T-helper 2 cell treated with Interferon-gamma antibody and Interleukin-4, amounts not matched to agents 5 μg/mL and 100 μg/mL, for 36 hours (primary cell): ENCODE results near the gene COPS7B.
"Not testable (repeated sequence)": the region's sequence is repeated elsewhere in the genome, so short reads cannot be mapped to it uniquely, and the experiment has no call there.

Experiments
- DNase-seq: peaks from one replicate; pipeline ENCODE4 v3.0.0; 2021; ENCODE audit warnings: low spot score
- H3K27ac Mint-ChIP-seq: one replicate; pipeline ENCODE4 v1.8.0; 2021; ENCODE audit warnings: mild to moderate bottlenecking, mixed read lengths
- H3K27me3 Mint-ChIP-seq: one replicate; pipeline ENCODE4 v1.8.0; 2021; ENCODE audit warnings: low read depth, mixed read lengths
- H3K36me3 Mint-ChIP-seq: one replicate; pipeline ENCODE4 v1.8.0; 2021; ENCODE audit warnings: low read depth, mixed read lengths
- H3K4me1 Mint-ChIP-seq: one replicate; pipeline ENCODE4 v1.8.0; 2021; ENCODE audit warnings: low read depth, mixed read lengths
- H3K4me3 Mint-ChIP-seq: one replicate; pipeline ENCODE4 v1.8.0; 2022; ENCODE audit warnings: mild to moderate bottlenecking, moderate library complexity, mixed read lengths
- H3K9me3 Mint-ChIP-seq: one replicate; pipeline ENCODE4 v1.8.0; 2021; ENCODE audit warnings: mixed read lengths

Gene COPS7B

DNA sequence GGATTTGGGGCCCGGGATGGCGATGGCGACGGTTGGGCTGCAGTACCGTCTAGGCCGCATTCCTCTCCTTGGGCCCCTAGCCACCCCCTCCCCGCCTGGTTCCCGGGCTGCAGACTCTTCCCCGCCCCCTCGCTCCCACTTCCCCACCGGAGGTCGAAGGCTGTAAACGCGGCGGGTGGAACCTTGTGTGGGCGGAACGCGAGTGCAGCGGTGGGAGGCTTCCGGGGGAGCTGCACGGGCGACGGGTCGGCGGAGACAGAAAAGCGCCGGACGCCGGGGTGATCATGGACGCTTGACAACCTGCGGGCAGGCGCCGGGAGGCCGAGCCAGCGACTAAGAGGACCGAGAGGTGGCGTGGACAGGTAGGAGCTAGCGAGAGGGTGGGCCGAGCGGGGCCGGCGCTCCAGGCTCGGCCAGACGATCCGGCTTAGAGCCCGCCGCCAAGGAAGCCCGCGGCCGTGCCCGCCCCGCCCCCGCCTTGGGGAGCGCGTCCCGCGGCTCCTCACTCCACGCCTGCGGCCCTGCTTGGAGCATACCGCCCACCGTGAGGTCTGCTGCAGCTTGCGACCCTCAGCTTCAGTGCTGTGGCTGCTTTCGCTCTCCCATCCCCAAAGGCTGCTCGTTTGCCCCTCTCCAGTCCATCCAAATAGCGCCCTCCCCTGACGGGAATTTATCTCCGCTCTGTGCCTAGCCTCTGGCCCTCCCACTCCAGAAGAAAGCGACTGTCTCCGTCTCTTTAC, at the start of gene COPS7B:
COPS7B (plus strand) TSS at position 269 of the 740 bp plus-strand sequence. CDS start 2,126 bp downstream, outside the sequence.
- Mint-ChIP-seq H3K4me1 (peaks cover 40% of the 10 kb centered on the region), H3K4me3 (peak within 1 kb of the TSS; percentile 90), H3K27me3 (no peaks in the 10 kb centered on the region), H3K36me3 (peaks cover 5% of the 10 kb centered on the region), H3K27ac (peak within 1 kb of the TSS; percentile 83), H3K9me3 (no peaks in the 10 kb centered on the region)
- DNase-seq, result peak; percentile 85

DNA sequence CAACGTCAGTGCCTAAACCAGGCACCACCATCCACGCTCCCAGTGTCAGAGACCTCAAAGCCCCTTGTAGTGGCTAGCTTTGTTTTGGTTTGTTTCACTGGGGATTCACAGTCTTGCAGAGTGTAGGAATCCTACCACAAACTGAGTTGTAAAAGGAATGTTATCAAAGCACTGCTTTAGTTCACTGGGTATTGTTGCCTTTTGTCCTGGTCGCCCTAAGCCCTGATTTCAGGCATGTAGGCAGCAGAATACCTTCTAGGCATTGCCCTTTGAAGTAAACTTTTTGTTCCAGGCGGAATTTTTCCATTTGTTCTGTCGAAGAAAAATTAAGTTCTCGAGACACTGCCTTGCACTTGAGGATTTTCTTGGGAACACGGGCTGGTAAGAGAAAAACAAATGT, 48.5 kb upstream of the COPS7B start:
- H3K27ac Mint-ChIP-seq, result no peak overlapping the region
- DNase-seq, result no peak
- H3K9me3 Mint-ChIP-seq, result no peaks in the 10 kb centered on the region
- no peak overlapping the region for H3K4me3 Mint-ChIP-seq
- H3K27me3 Mint-ChIP-seq, result no peaks in the 10 kb centered on the region
- no peaks in the 10 kb centered on the region for H3K4me1 Mint-ChIP-seq
- peaks cover 9% of the 10 kb centered on the region for H3K36me3 Mint-ChIP-seq

DNA sequence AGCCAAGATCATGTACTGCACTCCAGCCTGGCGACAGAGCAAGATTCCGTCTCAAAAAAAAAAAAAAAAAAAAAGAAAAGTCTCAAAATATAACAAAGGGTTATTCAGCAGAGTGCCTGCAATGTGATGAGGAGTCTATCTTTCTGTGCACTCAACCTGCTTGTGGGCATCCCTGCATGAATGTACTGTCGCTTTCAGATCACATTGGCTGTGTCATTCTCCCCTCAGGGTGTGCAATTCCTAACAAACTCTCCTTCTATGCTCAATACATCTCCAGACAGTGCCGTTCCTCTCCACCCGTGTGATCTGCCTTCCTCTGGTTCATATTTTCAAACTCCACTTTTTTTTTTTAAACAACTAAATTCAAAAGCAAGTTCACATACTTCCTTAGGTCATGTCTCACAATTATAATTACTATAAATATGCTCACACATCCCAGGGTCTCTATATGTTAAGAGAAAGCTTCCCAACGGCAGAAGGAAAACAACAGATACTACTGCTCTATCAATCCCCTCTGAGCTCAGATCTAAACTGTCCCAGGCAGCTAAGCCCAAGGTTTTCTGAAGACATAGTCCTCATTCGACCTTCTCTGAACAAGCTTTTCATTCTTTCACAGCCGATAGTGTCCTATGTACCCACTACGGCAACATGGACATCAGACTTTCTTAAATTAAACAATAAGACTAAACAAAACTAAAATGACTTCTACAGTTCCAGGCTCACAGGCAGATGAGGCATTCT, 42.7 kb upstream of the COPS7B start:
- no peak overlapping the region for H3K27ac Mint-ChIP-seq

DNA sequence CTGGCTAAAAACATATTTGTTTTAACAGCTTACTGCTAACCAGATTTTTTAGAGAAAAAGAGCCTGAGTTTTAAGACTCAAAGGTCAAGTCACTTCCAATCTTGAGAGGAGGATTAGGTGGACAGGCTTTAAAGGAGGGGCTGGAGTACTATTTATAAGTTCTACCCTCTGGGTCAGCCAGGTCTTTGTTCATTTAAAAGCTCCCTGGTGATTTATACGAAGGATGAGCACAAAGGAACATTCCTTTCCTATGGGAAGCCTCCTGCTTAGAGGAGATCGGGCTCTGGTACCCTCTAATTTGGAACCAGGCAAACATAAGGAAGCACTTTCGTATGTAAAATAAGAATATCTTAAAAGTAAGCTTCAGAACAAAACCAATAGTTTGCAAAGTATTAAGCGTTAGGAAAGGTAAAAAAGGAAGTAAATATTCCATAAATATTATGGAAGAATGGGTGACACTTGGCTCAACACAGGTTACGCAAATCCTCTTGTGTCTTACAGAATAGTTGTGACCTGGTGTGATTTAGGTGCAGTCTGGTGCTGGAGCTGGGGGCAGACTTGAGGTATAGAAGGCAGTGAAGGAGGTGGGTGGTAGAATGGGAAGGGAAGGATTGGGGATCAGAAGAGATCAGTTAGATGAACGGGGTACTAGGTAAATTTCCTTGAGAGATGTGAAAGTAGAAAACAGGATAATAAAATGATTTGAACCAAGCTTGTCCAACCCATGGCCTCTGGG, 40.8 kb upstream of the COPS7B start:
- Mint-ChIP-seq H3K4me1 (no peaks in the 10 kb centered on the region), H3K4me3 (no peak overlapping the region), H3K27ac (no peak overlapping the region), H3K9me3 (no peaks in the 10 kb centered on the region), H3K27me3 (no peaks in the 10 kb centered on the region), H3K36me3 (no peaks in the 10 kb centered on the region)
- DNase-seq, result no peak

More for the DNA sequence above, 42.7 kb upstream of the COPS7B start:
- no peaks in the 10 kb centered on the region for H3K27me3 Mint-ChIP-seq
- H3K9me3 Mint-ChIP-seq, result no peaks in the 10 kb centered on the region
- H3K4me3 Mint-ChIP-seq, result no peak overlapping the region
- H3K36me3 Mint-ChIP-seq, result no peaks in the 10 kb centered on the region
- no peaks in the 10 kb centered on the region for H3K4me1 Mint-ChIP-seq
- no peak for DNase-seq

DNA sequence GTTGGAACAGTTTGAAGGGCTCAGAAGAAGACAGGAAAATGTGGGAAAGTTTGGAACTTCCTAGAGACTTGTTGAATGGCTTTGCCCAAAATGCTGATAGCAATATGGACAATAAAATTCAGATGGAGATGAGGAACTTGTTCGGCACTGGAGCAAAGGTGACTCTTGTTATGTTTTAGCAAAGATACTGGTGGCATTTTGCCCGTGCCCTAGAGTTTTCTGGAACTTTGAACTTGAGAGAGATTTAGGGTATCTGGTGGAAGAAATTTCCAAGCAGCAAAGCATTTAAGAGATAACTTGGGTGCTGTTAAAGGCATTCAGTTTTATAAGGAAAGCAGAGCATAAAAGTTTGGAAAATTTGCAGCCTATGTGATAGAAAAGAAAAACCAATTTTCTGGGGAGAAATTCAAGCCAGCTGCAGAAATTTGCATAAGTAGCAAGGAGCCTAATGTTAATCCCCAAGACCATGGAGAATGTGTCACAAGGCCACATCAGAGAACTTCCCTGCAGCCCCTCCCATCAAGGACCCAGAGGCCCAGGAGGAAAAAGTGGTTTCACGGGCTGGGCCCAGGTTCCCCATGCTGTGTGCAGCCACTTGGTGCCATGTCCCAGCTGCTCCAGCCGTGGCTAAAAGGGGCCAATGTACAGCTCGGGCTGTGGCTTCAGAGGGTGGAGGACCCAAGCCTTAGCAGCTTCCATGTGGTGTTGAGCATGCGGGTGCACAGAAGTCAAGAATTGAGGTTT, 37.9 kb upstream of the COPS7B start:
- H3K4me1 Mint-ChIP-seq, DNase-seq, H3K27ac Mint-ChIP-seq, H3K36me3 Mint-ChIP-seq, H3K27me3 Mint-ChIP-seq, H3K9me3 Mint-ChIP-seq, H3K4me3 Mint-ChIP-seq: not testable (repeated sequence)

DNA sequence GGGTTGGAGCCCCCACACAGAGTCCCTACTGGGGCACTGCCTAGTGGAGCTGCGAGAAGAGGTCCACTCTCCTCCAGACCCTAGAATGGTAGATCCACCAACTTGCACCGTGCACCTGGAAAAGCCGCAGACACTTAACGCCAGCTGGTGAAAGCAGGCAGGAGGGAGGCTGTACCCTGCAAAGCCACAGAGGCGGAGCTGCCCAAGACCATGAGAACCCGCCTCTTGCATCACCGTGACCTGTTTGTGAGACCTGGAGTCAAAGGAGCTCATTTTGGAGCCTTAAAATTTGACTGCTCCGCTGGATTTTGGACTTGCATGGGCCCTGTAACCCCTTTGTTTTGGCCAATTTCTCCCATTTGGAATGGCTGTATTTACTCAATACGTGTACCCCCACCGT, 37.2 kb upstream of the COPS7B start:
- not testable (repeated sequence) for H3K36me3 Mint-ChIP-seq, H3K9me3 Mint-ChIP-seq, DNase-seq, H3K27ac Mint-ChIP-seq, H3K27me3 Mint-ChIP-seq, H3K4me1 Mint-ChIP-seq, H3K4me3 Mint-ChIP-seq

DNA sequence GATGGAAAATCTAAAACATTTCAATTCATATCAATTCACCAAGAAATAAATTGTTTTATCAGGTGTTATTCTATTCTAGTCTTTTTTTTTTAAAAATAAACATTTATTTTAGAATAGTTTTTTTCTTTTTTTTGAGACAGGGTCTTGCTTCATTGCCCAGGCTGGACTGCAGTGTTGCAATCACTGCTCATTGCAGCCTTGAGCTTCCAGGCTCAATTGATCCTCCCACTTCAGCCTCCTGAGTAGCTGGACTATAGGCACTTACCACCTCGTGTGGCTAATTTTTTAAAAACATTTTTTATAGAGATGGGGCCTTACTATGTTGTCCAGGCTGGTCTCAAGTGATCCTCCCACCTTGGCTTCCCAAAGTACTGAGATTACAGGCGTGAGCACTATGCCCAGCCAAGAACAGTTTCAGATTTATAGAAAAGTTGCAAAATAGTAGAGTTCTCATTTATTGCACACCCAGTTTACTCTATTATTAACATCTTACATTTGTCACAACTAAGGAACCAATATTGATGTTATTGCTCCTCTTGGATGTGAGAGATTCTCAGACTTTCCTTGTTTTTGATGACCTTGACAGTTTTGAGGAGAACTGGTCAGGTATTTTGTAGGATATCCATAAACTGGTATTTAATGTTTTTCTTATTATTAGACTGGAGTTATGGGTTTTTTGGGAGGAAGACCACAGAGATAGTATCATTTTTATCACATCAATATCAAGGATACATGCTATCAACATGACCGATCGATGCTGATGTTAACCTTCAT, 35.0 kb upstream of the COPS7B start:
- no peak for DNase-seq
- H3K36me3 Mint-ChIP-seq, result no peaks in the 10 kb centered on the region
- H3K4me1 Mint-ChIP-seq, result no peaks in the 10 kb centered on the region
- no peak overlapping the region for H3K4me3 Mint-ChIP-seq
- no peak overlapping the region for H3K27ac Mint-ChIP-seq
- H3K27me3 Mint-ChIP-seq, result no peaks in the 10 kb centered on the region
- H3K9me3 Mint-ChIP-seq, result no peaks in the 10 kb centered on the region

DNA sequence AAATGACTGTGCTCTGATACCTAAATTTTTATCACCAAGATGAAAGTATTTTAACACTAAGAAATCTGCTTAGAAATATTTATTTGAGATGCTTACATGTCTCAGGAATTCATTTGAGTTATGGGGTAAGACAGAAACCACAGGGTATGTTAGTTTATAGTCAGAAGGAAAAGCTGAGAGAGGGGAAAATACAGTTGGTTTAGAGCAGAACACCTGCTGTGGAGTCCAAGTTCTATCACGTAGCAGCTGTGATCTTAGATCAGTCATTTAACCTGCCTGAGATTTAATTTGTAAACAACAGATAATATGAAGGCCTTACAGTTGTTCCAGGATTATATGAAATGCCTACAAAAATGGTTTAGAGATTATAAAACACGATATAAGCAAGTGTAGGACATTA, 34.2 kb upstream of the COPS7B start:
- Mint-ChIP-seq H3K27me3 (no peaks in the 10 kb centered on the region), H3K27ac (no peak overlapping the region), H3K4me1 (no peaks in the 10 kb centered on the region), H3K4me3 (no peak overlapping the region), H3K36me3 (no peaks in the 10 kb centered on the region), H3K9me3 (no peaks in the 10 kb centered on the region)
- no peak for DNase-seq

DNA sequence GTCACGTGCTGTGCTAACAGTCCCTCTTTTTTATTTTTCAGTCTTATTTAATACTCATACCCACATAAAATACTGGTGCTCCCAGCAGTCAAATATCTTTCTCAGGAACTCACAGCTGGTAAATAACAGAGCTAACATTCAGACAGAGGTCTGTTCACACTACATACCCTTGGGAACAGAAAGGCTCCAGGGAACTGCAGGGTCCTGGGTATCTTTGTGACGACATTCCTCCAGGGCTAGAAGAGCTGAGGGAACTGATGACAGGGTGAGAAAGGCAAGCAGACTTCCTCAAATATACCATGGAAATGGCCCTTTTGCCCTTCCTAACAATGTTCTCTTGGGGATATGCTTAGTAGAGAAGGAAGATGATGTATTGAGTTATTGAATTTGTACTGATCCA, 24.5 kb upstream of the COPS7B start:
- Mint-ChIP-seq H3K27me3 (no peaks in the 10 kb centered on the region), H3K4me3 (no peak overlapping the region), H3K36me3 (no peaks in the 10 kb centered on the region), H3K27ac (no peak overlapping the region), H3K9me3 (no peaks in the 10 kb centered on the region), H3K4me1 (peaks cover 21% of the 10 kb centered on the region)
- no peak for DNase-seq

DNA sequence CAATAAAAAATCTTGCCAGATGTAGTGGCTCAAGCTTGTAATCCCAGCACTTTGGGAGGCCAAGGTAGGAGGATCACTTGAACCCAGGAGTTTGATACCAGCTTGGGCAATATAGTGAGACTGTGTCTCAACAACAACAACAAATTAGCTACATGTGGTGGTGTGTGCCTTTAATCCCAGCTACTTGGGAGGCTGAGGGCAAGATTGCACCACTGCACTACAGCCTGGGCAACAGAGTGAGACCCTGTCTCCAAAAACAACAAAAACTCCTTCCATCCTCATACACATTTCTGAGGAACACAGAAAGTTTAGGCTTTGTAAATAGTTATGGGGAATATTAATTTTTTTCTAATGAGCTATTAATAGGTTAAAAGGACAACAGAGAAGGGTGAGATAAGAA, 22.1 kb upstream of the COPS7B start:
- no peaks in the 10 kb centered on the region for H3K27me3 Mint-ChIP-seq
- no peak overlapping the region for H3K27ac Mint-ChIP-seq
- H3K4me3 Mint-ChIP-seq, result no peak overlapping the region

DNA sequence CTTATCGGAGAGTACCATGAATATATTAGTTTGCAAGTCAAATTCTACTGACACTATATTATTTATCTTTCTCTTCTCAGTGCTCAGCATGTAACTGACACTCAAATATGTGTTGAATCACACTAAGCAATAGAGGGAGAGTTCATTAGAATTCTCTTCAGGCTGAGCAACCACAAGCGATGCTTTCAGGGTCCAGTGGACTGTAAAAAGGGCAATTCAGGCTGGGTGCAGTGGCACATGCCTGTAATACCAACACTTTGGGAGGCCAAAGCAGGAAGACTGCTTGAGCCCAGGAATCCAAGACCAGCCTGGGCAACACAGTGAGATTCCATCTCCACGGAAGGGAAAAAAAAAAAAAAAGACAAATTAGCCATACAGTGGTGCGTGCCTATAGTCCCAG, 21.5 kb upstream of the COPS7B start:
- no peak for DNase-seq
- Mint-ChIP-seq H3K36me3 (no peaks in the 10 kb centered on the region), H3K27ac (no peak overlapping the region), H3K4me1 (peaks cover 29% of the 10 kb centered on the region), H3K27me3 (no peaks in the 10 kb centered on the region), H3K4me3 (no peak overlapping the region), H3K9me3 (no peaks in the 10 kb centered on the region)

More for the DNA sequence above, 22.1 kb upstream of the COPS7B start:
- no peak for DNase-seq
- Mint-ChIP-seq H3K4me1 (peaks cover 22% of the 10 kb centered on the region), H3K9me3 (no peaks in the 10 kb centered on the region), H3K36me3 (no peaks in the 10 kb centered on the region)

DNA sequence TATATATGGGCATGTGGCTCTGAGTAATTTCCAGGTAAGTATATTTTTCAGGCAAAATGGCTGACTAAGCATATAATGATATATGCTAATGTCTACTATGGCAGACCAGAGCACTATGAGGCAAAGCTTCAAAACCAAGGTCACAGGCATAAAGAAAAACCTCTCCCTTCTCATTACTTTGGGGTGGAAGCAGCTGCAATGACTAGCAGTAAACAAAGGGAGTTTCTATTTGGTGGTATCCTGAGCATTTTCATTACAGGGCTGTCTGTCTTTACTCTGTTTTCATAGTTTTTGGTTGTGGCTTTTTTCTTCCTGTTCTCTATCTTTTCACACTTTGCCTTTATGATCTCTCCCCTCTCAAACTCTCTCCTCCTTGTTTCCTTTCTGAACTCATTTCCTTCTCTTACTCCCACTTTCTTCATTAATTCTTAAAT, 20.7 kb upstream of the COPS7B start:
- H3K27ac Mint-ChIP-seq, result peak overlapping the region; percentile 21
- H3K9me3 Mint-ChIP-seq, result no peaks in the 10 kb centered on the region
- H3K4me3 Mint-ChIP-seq, result no peak overlapping the region
- H3K4me1 Mint-ChIP-seq, result peaks cover 33% of the 10 kb centered on the region
- H3K27me3 Mint-ChIP-seq, result no peaks in the 10 kb centered on the region
- no peaks in the 10 kb centered on the region for H3K36me3 Mint-ChIP-seq
- no peak for DNase-seq
